GM18519 (cell line): Measurements from ENCODE around the gene SCFD2.
"Not testable (repeated sequence)": the region's sequence is repeated elsewhere in the genome, so short reads cannot be mapped to it uniquely, and the experiment has no call there.

Experiments used
- ATAC-seq: cut with Tn5 transposase; IDR thresholded peaks from one replicate; pipeline ENCODE4 v1.9.1; 2021; ENCODE audit warnings: mild to moderate bottlenecking, moderate library complexity; ENCODE audit not compliant: unreplicated experiment, low FRiP score

Gene SCFD2

GRCh38 chr4:53346920-53347852 lies 18.7 kb downstream of the SCFD2 start:
- no peak for ATAC-seq

- ATAC-seq, result not testable (repeated sequence)
These were observed 19.5 kb downstream of the SCFD2 start for GRCh38 chr4:53346392-53346791.

GRCh38 chr4:53340145-53340544 lies 25.7 kb downstream of the SCFD2 start:
- ATAC-seq, result not testable (repeated sequence)

GRCh38 chr4:53334916-53335315 lies 30.9 kb downstream of the SCFD2 start:
- ATAC-seq, result not testable (repeated sequence)

GRCh38 chr4:53326535-53326934 lies 39.3 kb downstream of the SCFD2 start:
- no peak for ATAC-seq

DNA sequence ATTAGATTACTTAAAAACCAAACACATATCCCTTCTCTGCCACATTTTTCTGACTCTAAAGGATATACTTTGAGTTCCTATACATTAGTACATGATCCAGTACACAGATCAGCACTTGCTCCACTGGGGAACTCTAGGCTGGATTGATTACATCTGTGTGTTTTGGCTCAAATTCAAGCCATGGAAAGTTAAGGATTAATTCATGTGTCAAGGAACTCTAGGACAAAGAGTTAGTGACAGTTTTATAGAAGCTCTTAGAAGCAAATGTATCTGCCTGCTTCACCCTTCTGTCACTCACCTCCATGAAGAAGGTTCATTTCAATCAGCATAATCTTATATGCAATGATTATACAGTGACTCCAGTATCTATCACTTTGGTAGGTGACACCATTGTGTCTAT lies 43.2 kb downstream of the SCFD2 start:
- no peak for ATAC-seq

- ATAC-seq, result no peak
These were observed 43.9 kb downstream of the SCFD2 start for GRCh38 chr4:53321984-53322289.

- no peak for ATAC-seq
These were observed 44.5 kb downstream of the SCFD2 start for GRCh38 chr4:53321151-53321983.

DNA sequence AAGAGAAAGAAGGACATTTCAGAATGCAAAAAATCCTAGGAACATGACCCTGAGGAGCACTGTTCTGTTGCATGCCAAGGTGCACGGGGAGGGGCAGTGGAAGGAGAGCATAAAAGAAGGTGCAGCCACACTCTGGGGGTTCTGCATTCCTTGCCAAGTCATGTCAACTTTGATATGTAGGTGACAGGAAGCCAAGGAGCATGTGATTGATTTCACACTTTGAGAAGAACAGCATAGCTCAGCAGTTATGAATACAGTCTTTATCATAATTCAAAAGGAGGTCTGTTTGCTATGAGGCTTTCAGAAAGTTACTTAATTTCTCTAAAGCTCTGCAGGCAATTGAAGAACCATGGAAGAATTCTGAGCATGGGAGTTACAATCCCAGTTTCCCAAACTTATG lies 50.6 kb downstream of the SCFD2 start:
- no peak for ATAC-seq

- no peak for ATAC-seq
These were observed 51.6 kb downstream of the SCFD2 start for GRCh38 chr4:53314252-53314651.

- no peak for ATAC-seq
These were observed 52.4 kb downstream of the SCFD2 start for GRCh38 chr4:53313510-53313909.

DNA sequence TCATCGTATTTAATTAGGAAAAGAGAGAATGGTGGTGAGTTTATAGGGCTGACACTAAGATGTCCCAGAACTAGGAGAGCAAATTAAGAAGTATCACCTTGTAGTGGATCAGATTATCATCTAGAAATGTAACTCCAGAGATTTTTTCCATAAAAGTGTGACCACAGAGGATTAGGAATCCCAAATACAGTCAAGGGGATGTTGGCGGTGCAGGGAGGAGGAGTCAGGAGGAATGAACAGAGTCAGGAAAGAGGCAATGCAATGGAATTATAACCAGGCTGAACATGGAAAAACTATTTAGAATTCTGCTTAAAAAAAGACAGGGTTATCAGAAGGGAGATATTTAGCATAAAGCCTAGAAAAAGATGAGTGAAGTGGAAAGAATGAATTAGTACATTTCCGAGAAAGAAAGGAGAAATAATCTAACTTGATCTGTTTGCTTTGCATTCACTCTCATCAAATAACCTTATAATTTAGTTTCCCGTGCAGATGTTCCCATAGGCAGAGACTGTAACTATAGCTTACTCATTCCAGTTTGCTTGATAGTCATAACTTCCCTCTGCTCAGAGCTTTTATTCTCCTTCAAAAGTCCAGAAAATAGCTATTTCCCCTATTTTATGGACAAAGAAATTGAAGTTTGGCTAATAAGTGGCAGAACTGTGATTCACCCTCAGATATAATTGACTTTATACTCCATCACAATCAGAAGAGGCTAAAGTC lies 56.4 kb downstream of the SCFD2 start:
- ATAC-seq, result no peak

DNA sequence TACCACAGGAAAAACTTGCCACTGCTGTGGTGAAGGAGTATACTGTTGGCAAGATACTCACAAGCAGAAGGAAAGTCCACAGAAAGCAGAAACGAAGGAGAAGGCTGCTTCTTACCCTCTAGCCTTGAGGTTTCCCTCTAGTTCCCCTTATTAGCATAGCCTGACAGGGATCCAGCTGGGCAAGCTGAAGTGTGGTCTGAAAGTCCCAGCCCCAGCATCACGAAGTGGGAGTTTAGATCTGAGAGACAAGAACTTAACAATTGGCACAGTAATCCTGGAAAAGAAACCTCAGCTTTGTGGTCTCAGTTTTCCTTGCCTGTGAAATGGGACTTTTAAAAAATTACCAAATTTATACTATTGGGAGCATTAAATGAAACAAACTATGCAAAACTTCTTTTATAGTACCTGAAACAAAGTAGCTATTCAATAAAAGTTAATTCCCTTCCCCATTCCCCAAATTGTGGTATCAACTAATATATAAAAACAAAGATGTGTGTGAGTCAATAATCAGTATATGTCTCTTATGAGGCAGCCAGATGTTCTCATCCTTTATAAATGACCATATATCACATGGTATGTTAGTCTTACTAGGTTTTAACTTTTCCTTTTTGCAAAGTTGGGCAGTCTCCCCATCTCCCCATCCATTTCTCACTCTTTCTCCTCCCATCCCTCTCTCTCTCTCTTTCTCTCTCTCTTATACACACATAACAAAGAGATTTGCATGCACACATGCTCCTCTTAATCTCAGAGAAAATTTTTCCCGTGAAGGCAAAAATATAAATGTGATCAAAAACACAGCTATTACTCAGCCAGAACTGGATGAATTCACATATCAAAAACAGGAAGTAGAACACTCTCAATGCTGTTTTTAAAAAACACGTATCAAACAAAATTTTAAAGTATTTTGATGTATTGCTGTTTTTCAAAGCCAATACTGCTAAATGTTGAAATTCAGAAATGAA lies 57.8 kb downstream of the SCFD2 start:
- no peak for ATAC-seq

GRCh38 chr4:53307210-53307609 lies 58.7 kb downstream of the SCFD2 start:
- ATAC-seq, result no peak

DNA sequence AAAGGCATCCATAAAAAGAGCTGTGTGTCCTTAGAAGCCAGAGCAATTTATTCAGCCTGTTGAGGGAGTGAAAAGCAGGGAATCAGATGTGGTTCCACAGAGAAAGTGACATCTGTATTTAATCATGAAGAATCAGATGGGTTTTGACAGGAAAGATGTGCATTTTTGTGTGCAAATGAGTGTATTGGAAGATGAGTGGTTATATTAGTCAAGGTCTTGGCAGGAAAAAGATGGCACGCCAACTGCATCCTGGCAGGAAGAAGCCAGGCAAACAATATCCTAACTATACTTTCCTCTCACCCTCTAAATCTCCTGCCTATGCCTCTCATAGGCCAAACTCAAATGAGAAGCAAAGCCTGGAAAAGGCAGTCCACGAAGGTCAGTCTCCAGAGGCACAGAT lies 59.1 kb downstream of the SCFD2 start:
- ATAC-seq, result no peak

DNA sequence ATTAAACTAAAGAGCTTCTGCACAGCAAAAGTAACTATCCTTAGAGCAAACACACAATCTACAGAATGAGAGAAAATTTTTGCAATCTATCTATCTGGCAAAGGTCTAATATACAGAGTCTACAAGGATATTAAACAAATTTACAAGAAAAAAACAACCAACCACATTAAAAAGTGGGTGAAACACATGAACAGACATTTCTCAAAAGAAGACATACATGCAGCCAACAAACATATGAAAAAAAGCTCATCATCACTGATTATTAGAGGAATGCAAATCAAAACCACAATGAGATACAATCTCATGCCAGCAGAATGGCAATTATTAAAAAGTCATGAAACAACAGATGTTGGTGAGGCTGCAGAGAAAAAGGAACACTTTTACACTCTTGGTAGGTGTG lies 73.7 kb downstream of the SCFD2 start:
- ATAC-seq, result not testable (repeated sequence)

DNA sequence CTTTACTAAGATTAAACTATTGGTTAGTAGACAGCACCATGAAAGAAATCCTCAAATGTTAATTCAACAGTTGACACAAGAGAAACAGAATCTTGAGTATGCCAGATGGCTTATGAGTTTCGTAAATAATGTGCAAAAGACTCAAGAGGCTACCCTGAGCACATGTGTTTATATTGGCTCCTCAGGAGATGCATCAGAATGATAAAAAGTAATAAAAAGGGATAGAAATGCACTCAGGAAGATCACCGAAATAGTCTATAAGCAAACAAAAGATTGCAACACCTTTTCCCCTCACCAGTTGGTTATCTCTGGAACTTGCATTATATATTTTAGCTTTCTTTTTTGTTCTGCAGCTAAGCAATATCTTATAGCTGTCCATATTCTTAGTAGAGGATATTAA lies 84.4 kb downstream of the SCFD2 start:
- ATAC-seq, result no peak

DNA sequence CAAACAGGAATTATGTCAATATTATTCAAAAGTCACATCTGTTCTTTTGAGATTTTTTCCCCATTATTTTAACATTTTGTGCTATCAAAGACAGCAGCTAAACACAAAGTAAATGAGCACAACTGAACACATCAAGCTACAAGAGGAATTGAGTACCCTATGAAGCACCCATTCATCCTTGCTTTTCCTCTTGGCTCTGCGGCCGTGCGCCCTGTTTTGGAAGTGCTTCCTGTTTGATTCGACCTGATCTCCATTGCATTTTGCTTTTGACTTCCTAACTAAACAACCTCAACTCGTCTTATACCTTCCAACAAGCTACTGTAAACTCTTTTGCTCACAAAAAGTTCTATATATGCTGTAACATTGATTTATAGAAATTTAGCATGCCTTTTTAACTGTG lies 85.0 kb downstream of the SCFD2 start:
- ATAC-seq, result no peak

GRCh38 chr4:53274609-53275268 lies 91.1 kb downstream of the SCFD2 start:
- no peak for ATAC-seq
